Stromal cell of bone marrow (primary cell): ENCODE results near the gene NGB.
"Not testable (repeated sequence)": the region's sequence is repeated elsewhere in the genome, so short reads cannot be mapped to it uniquely, and the experiment has no call there.

Experiments
- DNase-seq: peaks from one replicate; pipeline ENCODE4 v3.0.0-alpha.2; 2012; ENCODE audit warnings: low read depth

Gene NGB

GRCh38 chr14:77271113-77271710, at the start of gene NGB:
TSS of gene NGB (minus strand) at chr14:77271206. CDS start at chr14:77270937, 269 bp downstream.
- DNase-seq = no peak

GRCh38 chr14:77320238-77320935, 49.4 kb upstream of the NGB start, which contains the start of gene POMT2:
TSS of gene POMT2 (minus strand) at chr14:77320883. CDS start at chr14:77320681, 202 bp downstream.
- DNase-seq = peak; percentile 68

- no peak for DNase-seq
Observed at GRCh38 chr14:77319422-77319821, 48.4 kb upstream of the NGB start.

GRCh38 chr14:77318756-77319155, 47.8 kb upstream of the NGB start:
- not testable (repeated sequence) for DNase-seq

- no peak for DNase-seq
Observed at GRCh38 chr14:77318006-77318553, 47.1 kb upstream of the NGB start.

- no peak for DNase-seq
Observed at GRCh38 chr14:77316872-77317301, 45.9 kb upstream of the NGB start.

GRCh38 chr14:77316195-77316505, 45.1 kb upstream of the NGB start:
- DNase-seq = no peak

GRCh38 chr14:77314539-77315457, 43.8 kb upstream of the NGB start:
- DNase-seq = no peak

GRCh38 chr14:77314043-77314442, 43.0 kb upstream of the NGB start:
- peak; percentile 70 for DNase-seq

- no peak for DNase-seq
Observed at GRCh38 chr14:77313371-77313770, 42.4 kb upstream of the NGB start.

GRCh38 chr14:77311217-77311616, 40.2 kb upstream of the NGB start:
- no peak for DNase-seq

GRCh38 chr14:77310026-77310425, 39.0 kb upstream of the NGB start:
- no peak for DNase-seq

GRCh38 chr14:77309131-77309530, 38.1 kb upstream of the NGB start:
- DNase-seq = no peak

- no peak for DNase-seq
Observed at GRCh38 chr14:77306851-77307496, 36.0 kb upstream of the NGB start.

GRCh38 chr14:77306416-77306815, 35.4 kb upstream of the NGB start:
- DNase-seq = no peak

- DNase-seq = no peak
Observed at GRCh38 chr14:77305696-77306095, 34.7 kb upstream of the NGB start.

- DNase-seq = peak; percentile 93
Observed at GRCh38 chr14:77303417-77304156, 32.6 kb upstream of the NGB start.

- DNase-seq = no peak
Observed at GRCh38 chr14:77302926-77303325, 31.9 kb upstream of the NGB start.

GRCh38 chr14:77301103-77301502, 30.1 kb upstream of the NGB start:
- peak; percentile 70 for DNase-seq

- DNase-seq = no peak
Observed at GRCh38 chr14:77299771-77300170, 28.8 kb upstream of the NGB start.

GRCh38 chr14:77296906-77297305, 25.9 kb upstream of the NGB start:
- no peak for DNase-seq
